H1 (cell line): Measurements from ENCODE around the gene POLR3A. TPM values are rescaled to one million over a fixed set of nuclear protein-coding genes. Genes with fewer than 3 reads are reported as not detected.

Experiments
- CEBPB ChIP-seq: IDR thresholded peaks from 2 replicates; pipeline ENCODE4 v1.6.1; 2012; ENCODE audit warnings: low read depth, low read length
- CHD1 ChIP-seq: IDR thresholded peaks from 2 replicates; pipeline ENCODE4 v1.6.1; 2012; ENCODE audit warnings: low read depth, low read length, improper control_type of control experiment
- CHD7 ChIP-seq: fragments of 300-600 bp; sonication (generic); IDR thresholded peaks from 2 replicates; pipeline ENCODE4 v1.7.1; 2012; ENCODE audit warnings: low read length, moderate library complexity, mild to moderate bottlenecking, inconsistent platforms; ENCODE audit not compliant: insufficient replicate concordance
- E2F6 ChIP-seq: IDR thresholded peaks from 2 replicates; pipeline ENCODE4 v1.6.1; 2012; ENCODE audit warnings: inconsistent platforms
- EP300 ChIP-seq, 2 experiments: IDR thresholded peaks; 1 replicate in 1 of 2; 2 replicates in 1 of 2; pipeline ENCODE4 v1.6.1; 2011 to 2012; ENCODE audit warnings: low read depth in 2 of 2, low read length in 2 of 2, mild to moderate bottlenecking in 2 of 2, borderline replicate concordance in 1 of 2, inconsistent platforms in 1 of 2, moderate library complexity in 1 of 2
- FOSL1 ChIP-seq: IDR thresholded peaks from 2 replicates; pipeline ENCODE4 v1.6.1; 2011; ENCODE audit warnings: mild to moderate bottlenecking, low read depth, low read length, moderate library complexity; ENCODE audit not compliant: insufficient read depth
- MAFK ChIP-seq: IDR thresholded peaks from 2 replicates; pipeline ENCODE4 v1.6.1; 2012; ENCODE audit warnings: low read depth, mild to moderate bottlenecking, improper control_type of control experiment, low read length
- NRF1 ChIP-seq: IDR thresholded peaks from 2 replicates; pipeline ENCODE4 v1.6.1; 2011; ENCODE audit warnings: mild to moderate bottlenecking, low read depth, low read length, improper control_type of control experiment
- RNF2 ChIP-seq: fragments of 200-900, 300-1000 bp; sonication (generic); IDR thresholded peaks from 2 replicates; pipeline ENCODE4 v1.7.1; 2016; ENCODE audit warnings: borderline replicate concordance, low read depth, mild to moderate bottlenecking, antibody characterized with exemption, low read length; ENCODE audit not compliant: poor library complexity, severe bottlenecking; ENCODE audit errors: missing control alignments
- TAF1 ChIP-seq: IDR thresholded peaks from 2 replicates; pipeline ENCODE4 v1.6.1; 2011; ENCODE audit warnings: mild to moderate bottlenecking, low read depth, low read length
- YY1 ChIP-seq: IDR thresholded peaks from 2 replicates; pipeline ENCODE4 v1.6.1; 2011; ENCODE audit warnings: low read depth, mild to moderate bottlenecking, low read length
- polyA plus RNA-seq, 7 experiments: library from polyadenylated mRNA; depleted of rRNA in 3 of 7; stranded (reverse) in 5 of 7; unstranded in 2 of 7; fragments of >200 nt in 5 of 7; fragments of 200-250 nt in 2 of 7; gene quantifications; 1 replicate in 5 of 7; 2 replicates in 1 of 7; 4 replicates in 1 of 7; pipeline versions ENCODE4 v1.2.1 to v1.2.3, GENCODE V29; 2011 to 2013; ENCODE audit warnings: missing spikeins in 2 of 7, mixed read lengths in 2 of 7
- total RNA-seq: library from RNA; stranded (reverse); fragmentation: NEBNext Ultra II Directional; extraction: Animal tissue kit (Norgen Biotek cat#: 25700); gene quantifications from 2 replicates; pipeline ENCODE4 v1.2.1, GENCODE V29; 2021

POLR3A gene
- total and polyA plus RNA-seq, 2 of the 8 experiments (the other 6 are each of a cell fraction or from before 2014, with no cell fraction given) = 11.3 to 38.6 TPM

GRCh38 chr10:78013564-78013963, 15.8 kb downstream of the POLR3A start (continued):
- no peak for TF ChIP-seq CHD7
- TF ChIP-seq RNF2 = no peak
- TF ChIP-seq MAFK = no peak
- TF ChIP-seq EP300 (IDR thresholded peaks at IDR 0.05; ENCODE audit: borderline replicate concordance in 1 of 2, low read depth in 2 of 2, low read length in 2 of 2) = no peak
- TF ChIP-seq YY1 = no peak
- no peak for TF ChIP-seq E2F6
- TF ChIP-seq FOSL1 = no peak
- no peak for TF ChIP-seq TAF1
- no peak for TF ChIP-seq NRF1
- no peak for TF ChIP-seq CHD1
- no peak for TF ChIP-seq CEBPB
